Left forelimb (tissue), 1 donor: ENCODE data around the gene TREM1.
"Not testable (repeated sequence)": the region's sequence is repeated elsewhere in the genome, so short reads cannot be mapped to it uniquely, and the experiment has no call there.

Experiments
- DNase-seq: peaks from one replicate; pipeline ENCODE4 v3.0.0-alpha.2; 2018; ENCODE audit warnings: low spot score

The TREM1 gene

GRCh38 chr6:41297248-41297647, 10.8 kb upstream of the TREM1 start:
- DNase-seq = not testable (repeated sequence)

- DNase-seq = no peak
Observed at GRCh38 chr6:41294214-41294872, 7.9 kb upstream of the TREM1 start.

- no peak for DNase-seq
Observed at GRCh38 chr6:41291717-41292116, 5.2 kb upstream of the TREM1 start.

- no peak for DNase-seq
Observed at GRCh38 chr6:41289815-41290214, 3.3 kb upstream of the TREM1 start.

- no peak for DNase-seq
Observed at GRCh38 chr6:41288754-41289129, 2.3 kb upstream of the TREM1 start.

- no peak for DNase-seq
Observed at GRCh38 chr6:41288030-41288753, 1.7 kb upstream of the TREM1 start.

GRCh38 chr6:41284726-41285125, 1.8 kb downstream of the TREM1 start:
- DNase-seq = no peak

GRCh38 chr6:41283600-41283999, 2.9 kb downstream of the TREM1 start:
- no peak for DNase-seq

- no peak for DNase-seq
Observed at GRCh38 chr6:41280381-41281057, 6.0 kb downstream of the TREM1 start.

GRCh38 chr6:41278699-41279405, 7.6 kb downstream of the TREM1 start:
- DNase-seq = no peak

- no peak for DNase-seq
Observed at GRCh38 chr6:41277605-41278004, 8.9 kb downstream of the TREM1 start.

GRCh38 chr6:41275489-41275888, 11.0 kb downstream of the TREM1 start:
- no peak for DNase-seq

GRCh38 chr6:41274256-41274655, 12.2 kb downstream of the TREM1 start:
- DNase-seq = no peak

GRCh38 chr6:41273714-41274113, 12.8 kb downstream of the TREM1 start:
- DNase-seq = no peak

- no peak for DNase-seq
Observed at GRCh38 chr6:41272591-41273240, 13.8 kb downstream of the TREM1 start.

- no peak for DNase-seq
Observed at GRCh38 chr6:41271901-41272395, 14.5 kb downstream of the TREM1 start.

- no peak for DNase-seq
Observed at GRCh38 chr6:41269716-41270115, 16.8 kb downstream of the TREM1 start.

- DNase-seq = no peak
Observed at GRCh38 chr6:41269166-41269565, 17.3 kb downstream of the TREM1 start.

GRCh38 chr6:41268478-41268877, 18.0 kb downstream of the TREM1 start:
- no peak for DNase-seq

GRCh38 chr6:41266541-41266940, 19.9 kb downstream of the TREM1 start:
- DNase-seq = no peak

- DNase-seq = no peak
Observed at GRCh38 chr6:41263267-41263666, 23.2 kb downstream of the TREM1 start.

- DNase-seq = no peak
Observed at GRCh38 chr6:41262401-41262800, 24.1 kb downstream of the TREM1 start.
